IMR-90 (cell line): ENCODE data around the gene SPZ1. TPM values are rescaled to one million over a fixed set of nuclear protein-coding genes. Genes with fewer than 3 reads are reported as not detected.
"Not testable (repeated sequence)": the region's sequence is repeated elsewhere in the genome, so short reads cannot be mapped to it uniquely, and the experiment has no call there.

Experiments used
- ATAC-seq: fragments of 200-7000 bp; cut with Tn5 transposase; 2 replicates; pipeline ENCODE4 v1.9.1; 2020; ENCODE audit warnings: low read depth, mild to moderate bottlenecking, moderate library complexity
- BruUV-seq: library from RNA; stranded (reverse); fragments of 400-500 nt; replicated peaks from 2 replicates; lab custom pipeline; 2021; lab: Mats Ljungman, UMichigan
- CTCF ChIA-PET: fragments of 300-600 bp; formaldehyde crosslinking; extraction: SDS; loops from one replicate; lab custom pipeline; 2021; ENCODE audit warnings: antibody characterized with exemption; lab: Yijun Ruan, JAX
- POLR2A ChIA-PET: fragments of 300-600 bp; sonication (Branson Sonifier 250); formaldehyde crosslinking; loops from one replicate; lab custom pipeline; 2022; ENCODE audit warnings: antibody characterized with exemption; ENCODE audit not compliant: unreplicated experiment; lab: Charles Lee
- DNase-seq: peaks from one replicate; pipeline ENCODE4 v3.0.0; 2013
- H2AFZ ChIP-seq: replicated peaks from 2 replicates; pipeline ENCODE3; 2013; ENCODE audit warnings: low read length, mild to moderate bottlenecking; ENCODE audit not compliant: poor library complexity
- H2AK5ac ChIP-seq: 2 replicates; pipeline ENCODE4 v1.6.1; 2013; ENCODE audit warnings: low read depth, low read length, inconsistent platforms
- H2AK9ac ChIP-seq: replicated peaks from 2 replicates; pipeline ENCODE3; 2013; ENCODE audit warnings: mild to moderate bottlenecking, low read depth, low read length, moderate library complexity; ENCODE audit not compliant: poor library complexity
- H2BK120ac ChIP-seq: 2 replicates; pipeline ENCODE4 v1.6.1; 2013; ENCODE audit warnings: low read depth, low read length, inconsistent platforms
- H2BK15ac ChIP-seq: 3 replicates; pipeline ENCODE4 v1.6.1; 2013; ENCODE audit warnings: low read depth, low read length, inconsistent platforms
- H2BK20ac ChIP-seq: 2 replicates; pipeline ENCODE4 v1.6.1; 2013; ENCODE audit warnings: low read depth, mild to moderate bottlenecking, inconsistent platforms, low read length, moderate library complexity
- H2BK5ac ChIP-seq: 2 replicates; pipeline ENCODE4 v1.6.1; 2013; ENCODE audit warnings: mild to moderate bottlenecking, low read depth, low read length, inconsistent platforms; ENCODE audit not compliant: poor library complexity, severe bottlenecking
- H3K14ac ChIP-seq: replicated peaks from 2 replicates; pipeline ENCODE4 v1.6.1; 2013; ENCODE audit warnings: low read depth, low read length, inconsistent platforms
- H3K18ac ChIP-seq: 2 replicates; pipeline ENCODE4 v1.6.1; 2013; ENCODE audit warnings: low read depth, low read length, control low read depth
- H3K23ac ChIP-seq: 2 replicates; pipeline ENCODE4 v1.6.1; 2013; ENCODE audit warnings: low read depth, low read length, inconsistent platforms
- H3K27ac ChIP-seq: 2 replicates; pipeline ENCODE4 v1.5.1; 2013; ENCODE audit warnings: mild to moderate bottlenecking, control low read depth, low read length; ENCODE audit not compliant: insufficient read depth
- H3K27me3 ChIP-seq: 2 replicates; pipeline ENCODE4 v1.6.1; 2013; ENCODE audit warnings: low read length; ENCODE audit not compliant: control insufficient read depth, insufficient read depth
- H3K36me3 ChIP-seq: 2 replicates; pipeline ENCODE4 v1.6.1; 2013; ENCODE audit warnings: low read length, mixed read lengths; ENCODE audit not compliant: control insufficient read depth, insufficient read depth
- H3K4ac ChIP-seq: 2 replicates; pipeline ENCODE4 v1.6.1; 2013; ENCODE audit warnings: low read depth, low read length, inconsistent platforms
- H3K4me1 ChIP-seq: 2 replicates; pipeline ENCODE4 v1.6.1; 2013; ENCODE audit warnings: low read length, mixed read lengths; ENCODE audit not compliant: control insufficient read depth, insufficient read depth
- H3K4me2 ChIP-seq: 2 replicates; pipeline ENCODE4 v1.6.1; 2013; ENCODE audit warnings: low read depth, mild to moderate bottlenecking, control low read depth, low read length, moderate library complexity
- H3K4me3 ChIP-seq: 2 replicates; pipeline ENCODE4 v1.5.1; 2013; ENCODE audit warnings: low read depth, mild to moderate bottlenecking, control low read depth, low read length, moderate library complexity; ENCODE audit not compliant: insufficient read depth
- H3K56ac ChIP-seq: 2 replicates; pipeline ENCODE4 v1.6.1; 2013; ENCODE audit warnings: low read length, inconsistent platforms; ENCODE audit not compliant: insufficient read depth; ENCODE audit errors: extremely low read depth
- H3K79me1 ChIP-seq, 2 experiments: 2 replicates each; pipeline ENCODE4 v1.6.1; 2013; ENCODE audit warnings: low read length in 2 of 2, inconsistent platforms in 1 of 2, low read depth in 1 of 2
- H3K9ac ChIP-seq: 2 replicates; pipeline ENCODE4 v1.6.1; 2013; ENCODE audit warnings: low read depth, low read length, control low read depth
- H3K9me1 ChIP-seq: 2 replicates; pipeline ENCODE4 v1.6.1; 2013; ENCODE audit warnings: low read length, inconsistent platforms; ENCODE audit not compliant: insufficient read depth
- H3K9me3 ChIP-seq: 2 replicates; pipeline ENCODE4 v1.6.1; 2013; ENCODE audit warnings: low read length; ENCODE audit not compliant: control insufficient read depth, insufficient read depth
- H4K20me1 ChIP-seq: 2 replicates; pipeline ENCODE4 v1.6.1; 2013; ENCODE audit warnings: low read length, inconsistent platforms; ENCODE audit not compliant: insufficient read depth
- H4K5ac ChIP-seq: 2 replicates; pipeline ENCODE4 v1.6.1; 2013; ENCODE audit warnings: mild to moderate bottlenecking, low read depth, low read length, control low read depth
- H4K8ac ChIP-seq, 2 experiments: 2 replicates each; pipeline ENCODE4 v1.6.1; 2013; ENCODE audit warnings: low read depth in 2 of 2, low read length in 2 of 2, control low read depth in 1 of 2, inconsistent platforms in 1 of 2
- H4K91ac ChIP-seq: 2 replicates; pipeline ENCODE4 v1.6.1; 2013; ENCODE audit warnings: low read depth, low read length, inconsistent platforms; ENCODE audit not compliant: insufficient read depth
- CEBPB ChIP-seq: IDR thresholded peaks from 2 replicates; pipeline ENCODE4 v1.6.1; 2012; ENCODE audit warnings: low read depth, low read length, improper control_type of control experiment
- RAD21 ChIP-seq: IDR thresholded peaks from 2 replicates; pipeline ENCODE4 v1.6.1; 2012; ENCODE audit warnings: low read length, improper control_type of control experiment
- WGBS, 2 experiments: methylation state at CpG; one replicate each; pipeline versions ENCODE4 v1.1.5 to v1.1.7; 2013; ENCODE audit warnings: missing lambda C conversion rate in 2 of 2; ENCODE audit not compliant: insufficient read length in 1 of 2; ENCODE audit errors: extremely low coverage in 2 of 2; 5-methylcytosine and 5-hydroxymethylcytosine counted together
- dilution Hi-C: fragments of 300-500 bp; cut with HindIII; formaldehyde crosslinking; loops from one replicate; pipeline ENCODE4 v1.14.3; 2018; ENCODE audit warnings: low sequenced_read_pairs; ENCODE audit not compliant: unreplicated experiment
- in situ Hi-C: fragments of 300-500 bp; cut with MboI; formaldehyde crosslinking; loops from 3 replicates; pipeline ENCODE4 v1.14.3; 2019; ENCODE audit warnings: low sequenced_read_pairs, inconsistent platforms, mixed read lengths
- intact Hi-C: fragments of 100-400 bp; cut with micrococcal nuclease; formaldehyde crosslinking; loops from 2 replicates; pipeline ENCODE4 v1.10.0; 2022
- polyA plus RNA-seq, 3 experiments: library from polyadenylated mRNA; depleted of rRNA; stranded (reverse); fragments of >200 nt; gene quantifications; 2 replicates each; pipeline ENCODE4 v1.2.3, GENCODE V29; 2012; ENCODE audit warnings: low replicate concordance in 1 of 3
- total RNA-seq: library from RNA; depleted of rRNA; stranded (reverse); fragments of >200 nt; gene quantifications from 2 replicates; pipeline ENCODE4 v1.2.3, GENCODE V29; 2012

SPZ1 gene
- total and polyA plus RNA-seq, 2 of the 4 experiments (the other 2 are of a cell fraction): not detected

DNA sequence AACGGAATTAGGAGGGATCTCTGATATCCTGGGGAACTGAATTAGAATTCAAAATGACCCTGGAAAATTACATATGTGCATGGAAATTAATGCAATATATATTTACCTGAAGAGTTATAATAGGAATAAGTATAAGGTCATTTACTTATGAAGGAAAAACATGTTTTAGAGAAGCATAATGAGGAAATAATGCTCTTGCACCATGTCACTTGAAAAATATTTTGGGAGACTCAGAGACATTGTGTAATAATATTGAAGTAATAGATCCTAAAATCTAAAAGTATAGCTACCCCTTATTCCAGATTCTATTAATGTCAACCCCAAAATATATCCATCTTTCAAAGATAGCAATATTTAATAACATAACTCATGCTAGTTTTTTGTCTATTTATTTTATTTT lies 28.4 kb downstream of the SPZ1 start:
- intact Hi-C loops: no loop called here

DNA sequence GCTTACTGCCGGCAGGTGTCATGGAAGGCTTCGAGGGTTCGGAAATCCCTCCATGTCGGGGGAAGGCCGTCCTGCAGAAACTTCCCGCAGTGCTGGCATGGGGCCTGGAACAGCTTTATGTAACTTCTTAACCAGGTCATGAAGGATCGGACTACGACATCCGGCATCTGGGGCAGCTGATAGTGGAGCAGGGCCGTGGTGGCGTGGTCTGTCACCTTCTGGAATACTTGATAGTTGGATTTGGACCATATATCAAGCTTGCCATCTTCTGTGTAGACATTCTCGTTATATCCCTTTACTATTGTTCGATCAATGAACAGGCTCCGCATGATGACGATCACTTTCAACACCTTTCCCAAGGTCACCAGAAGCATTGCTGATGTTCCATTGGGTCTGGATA lies 31.2 kb downstream of the SPZ1 start:
- intact Hi-C loops, H3K14ac ChIP-seq, H3K9ac ChIP-seq, H2BK5ac ChIP-seq, CTCF ChIA-PET, H2BK15ac ChIP-seq, H3K4ac ChIP-seq, H2AFZ ChIP-seq, H3K79me1 ChIP-seq, H3K4me2 ChIP-seq, H3K9me1 ChIP-seq, H3K18ac ChIP-seq, H3K4me3 ChIP-seq, H4K91ac ChIP-seq, H2AK9ac ChIP-seq, H4K8ac ChIP-seq, dilution Hi-C loops, H4K20me1 ChIP-seq, BruUV-seq, H2AK5ac ChIP-seq, POLR2A ChIA-PET, ATAC-seq, in situ Hi-C loops, H3K9me3 ChIP-seq, H3K27ac ChIP-seq, H2BK20ac ChIP-seq, H4K5ac ChIP-seq, DNase-seq, H2BK120ac ChIP-seq, H3K4me1 ChIP-seq, H3K56ac ChIP-seq, H3K36me3 ChIP-seq, H3K23ac ChIP-seq, H3K27me3 ChIP-seq: not testable (repeated sequence)
- 95% methylated on average over 8 of the region's 15 CpGs; no CpG with 5 or more reads in 1 of the 2 experiments for WGBS, 2 experiments

More for the DNA sequence above, 28.4 kb downstream of the SPZ1 start:
- Histone ChIP-seq H3K9ac (no peak overlapping the region), H3K9me1 (no peaks in the 10 kb centered on the region), H3K18ac (no peak overlapping the region), H2BK15ac (no peak overlapping the region), H3K56ac (no peak overlapping the region), H2AFZ (no peak overlapping the region), H2BK5ac (no peak overlapping the region), H3K23ac (no peak overlapping the region), H3K9me3 (no peaks in the 10 kb centered on the region), H3K27ac (no peak overlapping the region), H3K27me3 (no peaks in the 10 kb centered on the region), H2BK20ac (no peak overlapping the region), H3K14ac (no peak overlapping the region), H2BK120ac (no peak overlapping the region), H3K36me3 (no peaks in the 10 kb centered on the region), H4K91ac (no peak overlapping the region), H4K8ac (no peak overlapping the region), H4K20me1 (no peaks in the 10 kb centered on the region), H3K4me2 (no peak overlapping the region), H4K5ac (no peak overlapping the region), H3K4me1 (no peaks in the 10 kb centered on the region), H2AK9ac (no peak overlapping the region), H3K79me1 (no peaks in the 10 kb centered on the region), H3K4ac (no peak overlapping the region), H3K4me3 (no peak overlapping the region), H2AK5ac (no peak overlapping the region)
- TF ChIP-seq CEBPB (peak; percentile 31; the same call in 1 of the 2 replicates), RAD21 (no peak)
- in situ Hi-C loops (no loop called here), dilution Hi-C loops (no loop called here)
- WGBS, 2 experiments: no CpG with 5 or more reads among the region's 1 CpG
- BruUV-seq: no TSS peak
- CTCF ChIA-PET: no interaction called here
- DNase-seq (no peak), ATAC-seq (no peak)
- POLR2A ChIA-PET: no interaction called here
